HEK293T (cell line): ENCODE data around the gene OR4D1.

Source experiments
- CTCF ChIA-PET: fragments of 350-600 bp; formaldehyde crosslinking; extraction: SDS; loops from one replicate; lab custom pipeline; 2021; ENCODE audit warnings: antibody characterized with exemption, inconsistent platforms; lab: Yijun Ruan, JAX
- POLR2A ChIA-PET: fragments of 350-600 bp; formaldehyde crosslinking; extraction: SDS; loops from one replicate; lab custom pipeline; 2020; ENCODE audit warnings: antibody characterized with exemption, inconsistent platforms; lab: Yijun Ruan, JAX
- DNase-seq: peaks from one replicate; pipeline ENCODE4 v3.0.0; 2012; ENCODE audit warnings: mixed read lengths; ENCODE audit errors: extremely low spot score
- ARNT ChIP-seq: fragments of 450-650 bp; IDR thresholded peaks from 2 replicates; pipeline ENCODE4 v1.6.1; 2017; ENCODE audit warnings: mild to moderate bottlenecking
- BHLHE40 ChIP-seq: fragments of 450-650 bp; IDR thresholded peaks from 2 replicates; pipeline ENCODE4 v1.6.1; 2016; ENCODE audit warnings: mild to moderate bottlenecking, moderate library complexity, borderline replicate concordance
- CTBP1 ChIP-seq: fragments of 450-650 bp; IDR thresholded peaks from 2 replicates; pipeline ENCODE4 v1.6.1; 2016; ENCODE audit warnings: borderline replicate concordance
- ELF4 ChIP-seq: fragments of 450-650 bp; IDR thresholded peaks from 2 replicates; pipeline ENCODE4 v1.6.1; 2017; ENCODE audit warnings: antibody characterized with exemption
- FOXA1 ChIP-seq: fragments of 450-650 bp; IDR thresholded peaks from 2 replicates; pipeline ENCODE4 v1.6.1; 2016; ENCODE audit warnings: mild to moderate bottlenecking
- FOXK2 ChIP-seq: fragments of 450-650 bp; IDR thresholded peaks from 2 replicates; pipeline ENCODE4 v1.6.1; 2016; ENCODE audit warnings: mild to moderate bottlenecking
- FOXM1 ChIP-seq: fragments of 450-650 bp; IDR thresholded peaks from 2 replicates; pipeline ENCODE4 v1.6.1; 2017; ENCODE audit warnings: mild to moderate bottlenecking, borderline replicate concordance
- HDGF ChIP-seq: fragments of 450-650 bp; IDR thresholded peaks from 2 replicates; pipeline ENCODE4 v1.6.1; 2017; ENCODE audit warnings: antibody characterized with exemption, borderline replicate concordance
- L3MBTL2 ChIP-seq: fragments of 450-650 bp; conservative IDR thresholded peaks from 2 replicates; pipeline ENCODE4 v1.6.1; 2016; ENCODE audit warnings: mild to moderate bottlenecking
- LEF1 ChIP-seq: fragments of 450-650 bp; IDR thresholded peaks from 2 replicates; pipeline ENCODE4 v1.6.1; 2017; ENCODE audit warnings: mild to moderate bottlenecking, borderline replicate concordance
- NFRKB ChIP-seq: fragments of 450-650 bp; IDR thresholded peaks from 2 replicates; pipeline ENCODE4 v1.6.1; 2016; ENCODE audit warnings: mild to moderate bottlenecking, moderate library complexity
- SP1 ChIP-seq: fragments of 450-650 bp; IDR thresholded peaks from 2 replicates; pipeline ENCODE4 v1.6.1; 2017
- SUZ12 ChIP-seq: fragments of 450-650 bp; IDR thresholded peaks from 2 replicates; pipeline ENCODE4 v1.6.1; 2016; ENCODE audit warnings: mild to moderate bottlenecking
- TARDBP ChIP-seq: fragments of 450-650 bp; IDR thresholded peaks from 2 replicates; pipeline ENCODE4 v1.6.1; 2016
- ZNF384 ChIP-seq: fragments of 450-650 bp; IDR thresholded peaks from 2 replicates; pipeline ENCODE4 v1.6.1; 2016
- TF ChIP-seq, protein P1 (sequence below): fragments of 450-650 bp; IDR thresholded peaks from 2 replicates; pipeline ENCODE4 v1.6.1; 2016

The OR4D1 gene

DNA sequence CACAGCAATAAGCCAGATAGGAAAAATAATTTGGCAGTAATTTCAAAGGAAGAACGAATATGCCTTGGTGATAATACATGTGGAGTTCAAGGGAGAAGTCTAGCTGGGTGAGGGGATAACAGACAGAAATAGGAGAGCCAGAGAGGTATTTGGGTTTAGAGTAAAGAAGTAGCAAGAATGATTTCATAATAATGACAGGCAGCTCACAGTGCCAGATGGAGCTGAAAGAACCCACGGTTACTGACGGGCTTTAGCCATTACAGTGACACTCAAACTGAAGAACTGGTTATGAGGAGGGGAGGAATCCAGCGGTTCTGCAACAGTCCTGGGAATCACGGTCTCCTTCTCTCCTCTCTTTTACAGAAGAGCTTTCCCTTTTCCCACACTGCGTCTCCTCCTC lies 2.2 kb downstream of the OR4D1 start:
- POLR2A ChIA-PET: no interaction called here
- CTCF ChIA-PET: no interaction called here
- DNase-seq: no peak
- no peak for TF ChIP-seq HDGF
- TF ChIP-seq SUZ12: no peak
- TF ChIP-seq BHLHE40: no peak
- TF ChIP-seq SP1: no peak
- no peak for TF ChIP-seq NFRKB
- TF ChIP-seq LEF1: no peak
- TF ChIP-seq ZNF384: no peak
- TF ChIP-seq, protein P1, sequence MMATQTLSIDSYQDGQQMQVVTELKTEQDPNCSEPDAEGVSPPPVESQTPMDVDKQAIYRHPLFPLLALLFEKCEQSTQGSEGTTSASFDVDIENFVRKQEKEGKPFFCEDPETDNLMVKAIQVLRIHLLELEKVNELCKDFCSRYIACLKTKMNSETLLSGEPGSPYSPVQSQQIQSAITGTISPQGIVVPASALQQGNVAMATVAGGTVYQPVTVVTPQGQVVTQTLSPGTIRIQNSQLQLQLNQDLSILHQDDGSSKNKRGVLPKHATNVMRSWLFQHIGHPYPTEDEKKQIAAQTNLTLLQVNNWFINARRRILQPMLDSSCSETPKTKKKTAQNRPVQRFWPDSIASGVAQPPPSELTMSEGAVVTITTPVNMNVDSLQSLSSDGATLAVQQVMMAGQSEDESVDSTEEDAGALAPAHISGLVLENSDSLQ: no peak
- no peak for TF ChIP-seq CTBP1
- TF ChIP-seq ARNT: no peak
- no peak for TF ChIP-seq FOXK2
- TF ChIP-seq FOXM1: no peak
- no peak for TF ChIP-seq TARDBP
- TF ChIP-seq L3MBTL2: no peak

DNA sequence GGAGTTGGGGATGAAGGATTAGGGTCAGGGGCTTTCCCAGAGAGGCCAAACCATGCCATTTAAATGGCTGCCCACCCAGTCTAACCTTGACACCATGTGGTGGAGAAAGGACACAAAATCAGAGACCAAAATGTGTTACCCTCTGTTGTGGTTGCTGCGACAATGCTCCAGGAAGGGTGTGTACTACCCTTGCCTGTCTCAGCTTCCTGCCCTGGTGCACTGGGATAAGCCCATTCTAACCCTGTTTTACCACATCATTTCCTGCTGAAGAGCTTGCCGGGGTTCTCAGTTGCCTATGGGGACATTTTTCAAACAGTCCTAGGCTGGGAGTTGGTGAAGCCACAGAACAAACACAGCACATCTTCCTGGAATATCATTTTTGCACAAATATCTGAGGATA lies 4.9 kb downstream of the OR4D1 start:
- CTCF ChIA-PET: interaction anchor here (1.1 kb wide), 1 partner anchor 20 kb away, joined by 3 read pairs; no protein-coding TSS in a partner anchor
- no peak for DNase-seq
- TF ChIP-seq LEF1 (no peak), HDGF (no peak), ARNT (no peak), ELF4 (no peak), SUZ12 (no peak), TARDBP (no peak), SP1 (no peak)
- POLR2A ChIA-PET: no interaction called here

DNA sequence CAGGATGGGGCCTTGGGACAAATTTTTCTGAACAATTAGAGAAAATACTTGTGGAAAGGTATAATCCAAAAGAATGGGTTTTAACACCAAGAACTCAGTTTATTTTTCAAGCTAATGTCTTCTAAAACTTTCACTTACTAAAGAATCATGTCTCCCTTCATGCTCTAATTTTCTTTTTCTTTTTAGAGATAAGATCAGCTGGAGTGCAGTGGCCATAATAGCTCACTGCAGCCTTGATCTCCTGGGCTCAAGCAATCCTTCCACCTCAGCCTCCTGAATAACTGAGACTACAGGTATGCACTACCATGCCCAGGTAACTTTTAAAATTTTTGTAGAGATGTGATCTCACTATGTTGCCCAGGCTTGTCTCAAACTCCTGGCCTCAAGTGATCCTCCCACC lies 5.5 kb downstream of the OR4D1 start:
- CTCF ChIA-PET: no interaction called here
- POLR2A ChIA-PET: no interaction called here
- no peak for TF ChIP-seq BHLHE40
- no peak for TF ChIP-seq FOXA1
- TF ChIP-seq SP1: no peak
- TF ChIP-seq CTBP1: no peak
- TF ChIP-seq SUZ12: no peak
- TF ChIP-seq L3MBTL2: no peak
- TF ChIP-seq FOXM1: no peak
- no peak for TF ChIP-seq ELF4
- TF ChIP-seq NFRKB: no peak
- no peak for TF ChIP-seq LEF1
- no peak for DNase-seq

DNA sequence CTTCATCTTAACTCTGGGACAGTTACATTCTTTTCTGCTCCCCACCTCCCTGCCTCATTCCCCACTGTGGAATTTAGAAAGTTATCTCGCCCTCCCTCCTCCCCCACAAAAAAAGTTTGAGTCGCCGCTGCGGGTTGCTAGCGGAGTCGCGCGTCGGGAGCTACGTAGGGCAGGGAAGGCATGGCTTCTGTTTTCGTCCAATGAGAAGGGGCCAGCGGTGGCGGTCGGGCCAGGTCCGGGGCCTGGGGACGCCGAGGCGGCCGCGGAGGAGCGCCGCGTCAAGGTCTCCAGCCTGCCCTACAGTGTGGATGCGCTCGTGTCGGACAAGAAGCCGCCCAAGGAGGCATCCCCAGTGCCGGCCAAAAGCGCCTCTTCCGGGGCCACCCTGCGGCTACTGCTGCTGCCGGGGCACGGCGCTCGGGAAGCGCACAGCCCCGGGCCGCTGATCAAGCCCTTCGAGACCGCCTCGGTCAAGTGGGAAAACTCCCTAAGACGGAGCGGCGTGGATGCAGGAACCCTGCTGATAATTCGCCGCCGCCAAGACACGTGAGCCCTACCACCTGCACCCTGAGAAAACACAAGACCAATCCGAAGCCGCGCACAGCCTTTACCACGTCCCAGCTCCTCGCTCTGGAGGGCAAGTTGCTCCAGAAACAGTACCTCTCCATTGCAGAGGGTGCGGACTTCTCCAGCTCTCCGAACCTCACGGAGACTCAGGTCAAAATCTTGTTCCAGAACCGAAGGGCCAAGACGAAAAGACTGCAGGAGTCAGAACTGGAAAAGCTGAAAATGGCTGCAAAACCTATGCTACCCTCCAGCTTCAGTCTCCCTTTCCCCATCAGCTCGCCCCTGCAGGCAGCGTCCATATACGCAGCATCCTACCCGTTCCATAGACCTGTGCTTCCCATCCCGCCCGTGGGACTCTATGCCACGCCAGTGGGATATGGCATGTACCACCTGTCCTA lies 8.9 kb downstream of the OR4D1 start:
- ChIA-PET CTCF (interaction anchor here (0.6 to 0.9 kb wide), 2 partner anchors 11 to 15 kb away, joined by 3 read pairs; no protein-coding TSS in a partner anchor), POLR2A (interaction anchor here (1.0 to 2.0 kb wide), 6 partner anchors 8 to 946 kb away, joined by 3 to 5 read pairs (median 3); partner anchors contain the start of genes MKS1 and SRSF1)
- DNase-seq: peak; percentile 66
- TF ChIP-seq L3MBTL2 (peak; percentile 73), NFRKB (no peak)

DNA sequence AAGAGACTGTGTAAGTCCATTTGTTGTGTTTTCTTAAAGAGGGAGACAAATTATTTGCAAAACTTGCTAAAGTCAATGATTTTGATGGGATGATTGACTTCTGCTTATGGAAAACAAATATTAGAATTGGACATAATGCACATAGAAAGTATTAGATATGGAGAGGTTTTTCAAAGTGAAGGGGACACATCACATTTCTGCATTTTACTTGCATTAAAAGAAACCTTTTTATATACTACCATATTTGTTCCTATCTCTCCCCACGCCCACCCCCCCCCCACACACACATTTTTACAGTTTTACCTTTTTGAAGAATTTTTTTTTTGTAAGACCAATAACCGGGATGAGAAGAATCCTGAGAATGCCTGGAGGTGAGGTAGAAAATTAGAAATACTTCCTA lies 10.0 kb downstream of the OR4D1 start:
- TF ChIP-seq BHLHE40 (no peak), FOXA1 (no peak), LEF1 (no peak), ZNF384 (no peak), L3MBTL2 (no peak), SP1 (no peak), FOXM1 (no peak)
- ChIA-PET CTCF (no interaction called here), POLR2A (interaction anchor here (1.5 to 2.0 kb wide), 2 partner anchors 61 to 152 kb away, joined by 4 to 5 read pairs; partner anchors contain the start of genes MKS1 and SRSF1)
- no peak for DNase-seq

DNA sequence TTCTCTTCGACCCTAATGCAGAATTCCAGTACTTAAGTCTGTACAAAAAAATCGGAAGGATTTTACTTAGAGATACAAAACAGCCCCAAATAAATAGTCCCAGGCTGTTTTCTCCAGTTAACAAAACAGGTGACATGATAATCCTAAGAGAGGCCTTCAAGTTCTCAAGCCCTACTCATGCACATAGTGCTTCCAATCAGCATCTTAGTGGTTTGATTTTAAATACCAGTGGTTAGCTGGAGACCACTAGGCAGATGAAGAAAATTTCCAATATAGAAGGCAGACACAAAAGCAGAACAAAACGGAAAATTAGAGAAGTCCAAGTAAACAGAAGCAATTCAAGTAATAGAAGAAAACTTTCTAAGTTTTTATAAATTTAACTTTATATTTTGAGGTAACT lies 13.4 kb downstream of the OR4D1 start:
- TF ChIP-seq HDGF (no peak), L3MBTL2 (no peak), NFRKB (no peak), ZNF384 (no peak), FOXK2 (no peak), CTBP1 (no peak), SP1 (no peak), SUZ12 (no peak), LEF1 (no peak), BHLHE40 (no peak)
- ChIA-PET POLR2A (no interaction called here), CTCF (interaction anchor here (0.8 kb wide), 1 partner anchor 40 kb away, joined by 3 read pairs; no protein-coding TSS in a partner anchor)
- no peak for DNase-seq

DNA sequence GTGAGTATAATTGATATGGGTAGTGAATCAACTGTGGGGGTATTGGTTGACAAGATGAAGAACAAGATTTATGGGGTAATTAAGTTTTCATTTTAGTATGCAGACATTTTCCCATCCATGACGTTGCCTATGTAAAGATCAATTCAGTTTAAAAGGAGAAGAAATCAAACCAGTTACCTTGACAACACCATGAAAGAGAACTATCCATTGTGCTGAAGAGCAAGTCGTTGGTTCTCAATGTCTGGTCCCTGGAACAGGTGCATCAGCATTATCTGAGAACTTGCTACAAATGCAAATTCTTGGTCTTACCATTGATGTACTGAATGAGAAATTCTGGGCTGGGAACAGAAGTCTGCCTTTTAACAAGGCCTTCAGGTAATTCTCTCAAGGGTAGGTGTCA lies 17.8 kb downstream of the OR4D1 start:
- DNase-seq: no peak
- TF ChIP-seq, protein P1: no peak
- TF ChIP-seq ZNF384 (no peak), ARNT (no peak), NFRKB (no peak), SP1 (no peak), L3MBTL2 (no peak), BHLHE40 (no peak), SUZ12 (no peak), LEF1 (no peak), HDGF (no peak), ELF4 (no peak), TARDBP (no peak), FOXM1 (no peak), FOXA1 (no peak), CTBP1 (no peak), FOXK2 (no peak)
- CTCF ChIA-PET: interaction anchor here (0.6 kb wide), 1 partner anchor 1445 kb away, joined by 3 read pairs; no protein-coding TSS in a partner anchor
- POLR2A ChIA-PET: no interaction called here
